Body of pancreas (tissue), 4 donors: ENCODE results near the gene PKP1. TPM values are rescaled to one million over a fixed set of nuclear protein-coding genes. Genes with fewer than 3 reads are reported as not detected.
A peak's percentile ranks its signal among the peaks of the same experiment; 100 is the strongest.

Source experiments
- ATAC-seq: fragments of 150-250 bp; one replicate; pipeline ENCODE4 v1.9.1; 2016
- DNase-seq, 4 donors: peaks; one replicate each; pipeline ENCODE4 v3.0.0-alpha.2; 2019
- H3K27ac ChIP-seq, 4 donors: fragments of 200-600 bp; sonication (generic); 1 replicate in 3 of 4; 2 replicates in 1 of 4; pipeline versions ENCODE4 v1.5.1 to v1.6.1; 2016 to 2019; ENCODE audit warnings: mild to moderate bottlenecking in 1 of 4, mixed read lengths in 1 of 4, moderate library complexity in 1 of 4
- H3K27me3 ChIP-seq, 2 donors: fragments of 200-600 bp; sonication (generic); one replicate each; pipeline ENCODE4 v1.6.0; 2016; ENCODE audit warnings: mild to moderate bottlenecking in 1 of 2
- H3K36me3 ChIP-seq, 2 donors: fragments of 200-600 bp; sonication (generic); replicated peaks in 1 of 2; 2 replicates each; pipeline ENCODE4 v1.5.1; 2016; ENCODE audit warnings: low read depth in 2 of 2; ENCODE audit not compliant: insufficient read depth in 1 of 2
- H3K4me1 ChIP-seq: fragments of 200-600 bp; sonication (generic); one replicate; pipeline ENCODE4 v1.6.0; 2016
- H3K4me3 ChIP-seq, 2 donors: fragments of 200-600 bp; sonication (generic); 1 replicate in 1 of 2; 2 replicates in 1 of 2; pipeline ENCODE4 v1.5.1; 2016 to 2019
- H3K9me3 ChIP-seq, 3 donors: fragments of 200-600 bp; sonication (generic); 1 replicate in 2 of 3; 2 replicates in 1 of 3; pipeline ENCODE4 v1.5.1; 2016
- POLR2A ChIP-seq, 3 donors: fragments of 450-650 bp; IDR thresholded peaks; one replicate each; pipeline ENCODE4 v1.6.1; 2016; ENCODE audit warnings: antibody characterized with exemption in 3 of 3, mild to moderate bottlenecking in 2 of 3
- WGBS, 2 donors: methylation state at CpG; one replicate each; pipeline ENCODE4 v1.1.5; 2017; 5-methylcytosine and 5-hydroxymethylcytosine counted together
- intact Hi-C: fragments of 100-400 bp; cut with DNase I; formaldehyde crosslinking; loops from one replicate; pipeline ENCODE4 v1.15.1; 2023
- total RNA-seq, 2 donors: library from RNA; depleted of rRNA; stranded (reverse); fragments of >200 nt; gene quantifications; one replicate each; pipeline ENCODE4 v1.1.0, GENCODE V29; 2016
- TF ChIP-seq, protein P1 (sequence below), 7 experiments: fragments of 450-650 bp in 4 of 7; fragments of 200-600 bp in 3 of 7; sonication (generic) in 3 of 7; IDR thresholded peaks; one replicate each; pipeline ENCODE4 v1.5.1; 2016 to 2019; ENCODE audit warnings: antibody characterized with exemption in 7 of 7

PKP1 gene
- total RNA-seq, 2 donors from 2014 or later, result 0.33 TPM; not detected in 1

DNA sequence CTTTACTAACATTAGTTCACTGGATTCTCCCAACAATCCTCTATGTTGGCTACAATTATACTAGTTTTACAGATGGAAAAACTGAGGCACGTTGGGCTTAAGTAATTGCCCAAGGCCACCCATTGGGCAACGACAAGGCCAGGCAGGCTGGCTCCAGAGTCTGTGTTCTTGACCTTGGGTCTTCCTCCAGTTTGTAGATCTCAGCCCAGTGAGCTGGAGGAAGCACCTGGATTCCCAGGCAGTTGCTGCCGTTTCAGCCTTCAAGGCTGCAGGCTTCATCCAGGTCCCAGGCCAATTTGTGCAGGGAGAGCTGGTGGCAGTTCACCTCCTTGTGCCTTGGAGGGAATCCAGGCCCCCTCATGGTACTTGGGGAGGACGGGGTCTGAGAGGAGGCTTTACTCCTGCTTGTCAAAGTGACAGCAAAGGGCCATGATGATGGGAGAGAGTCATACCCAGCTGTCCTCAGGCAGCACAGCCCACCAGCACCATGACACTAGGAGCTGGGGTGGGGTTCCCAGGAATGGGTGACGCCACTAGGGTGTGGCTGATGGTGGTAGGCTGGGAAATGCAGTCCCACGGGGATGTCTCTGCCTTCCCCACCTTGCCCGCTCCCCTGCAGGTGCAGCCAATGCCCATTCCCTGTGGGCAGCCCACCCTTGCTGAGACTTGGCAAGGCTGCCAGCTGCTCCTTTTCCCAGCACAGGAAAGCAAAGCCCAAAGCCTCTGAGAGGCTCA is 27.1 kb downstream of the PKP1 start:
- Histone ChIP-seq H3K4me1 (peaks cover 9% of the 10 kb centered on the region), H3K4me3 (no peak overlapping the region), H3K9me3 (no peaks in the 10 kb centered on the region), H3K27me3 (no peaks in the 10 kb centered on the region), H3K27ac (peak overlapping the region in 1 of 4 donors; percentile 66), H3K36me3 (no peaks in the 10 kb centered on the region)
- intact Hi-C loops, result no loop called here
- no peak for TF ChIP-seq POLR2A (IDR thresholded peaks at IDR 0.05)
- TF ChIP-seq, protein P1, sequence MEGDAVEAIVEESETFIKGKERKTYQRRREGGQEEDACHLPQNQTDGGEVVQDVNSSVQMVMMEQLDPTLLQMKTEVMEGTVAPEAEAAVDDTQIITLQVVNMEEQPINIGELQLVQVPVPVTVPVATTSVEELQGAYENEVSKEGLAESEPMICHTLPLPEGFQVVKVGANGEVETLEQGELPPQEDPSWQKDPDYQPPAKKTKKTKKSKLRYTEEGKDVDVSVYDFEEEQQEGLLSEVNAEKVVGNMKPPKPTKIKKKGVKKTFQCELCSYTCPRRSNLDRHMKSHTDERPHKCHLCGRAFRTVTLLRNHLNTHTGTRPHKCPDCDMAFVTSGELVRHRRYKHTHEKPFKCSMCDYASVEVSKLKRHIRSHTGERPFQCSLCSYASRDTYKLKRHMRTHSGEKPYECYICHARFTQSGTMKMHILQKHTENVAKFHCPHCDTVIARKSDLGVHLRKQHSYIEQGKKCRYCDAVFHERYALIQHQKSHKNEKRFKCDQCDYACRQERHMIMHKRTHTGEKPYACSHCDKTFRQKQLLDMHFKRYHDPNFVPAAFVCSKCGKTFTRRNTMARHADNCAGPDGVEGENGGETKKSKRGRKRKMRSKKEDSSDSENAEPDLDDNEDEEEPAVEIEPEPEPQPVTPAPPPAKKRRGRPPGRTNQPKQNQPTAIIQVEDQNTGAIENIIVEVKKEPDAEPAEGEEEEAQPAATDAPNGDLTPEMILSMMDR (IDR thresholded peaks at IDR 0.05), result no peak
- ATAC-seq, result no peak
- DNase-seq, result peak in 1 of 4 donors; percentile 4
- WGBS, 2 donors, result 45 to 52% methylated on average over 5 to 7 of the region's 7 CpGs

DNA sequence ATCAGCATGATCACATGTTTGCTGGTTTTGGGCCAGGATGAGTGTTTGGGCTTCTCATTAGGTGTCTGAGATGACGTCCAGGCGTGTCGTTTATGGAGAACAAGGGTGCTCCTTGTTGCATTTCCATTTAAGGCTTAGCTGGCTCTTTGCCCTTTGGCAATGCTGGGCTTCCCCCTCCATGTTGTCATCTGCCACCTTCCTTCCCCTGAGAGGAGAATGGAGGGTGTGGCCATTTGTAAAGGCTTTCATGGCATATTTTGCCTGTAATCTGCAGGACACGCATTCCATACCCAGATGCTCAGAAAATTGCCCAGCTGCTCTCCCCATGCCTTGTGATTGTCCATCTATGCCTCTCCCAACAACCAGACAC is 27.7 kb downstream of the PKP1 start:
- H3K9me3 ChIP-seq, result no peaks in the 10 kb centered on the region
- peak; percentile 18 to 74 (median 28) for DNase-seq
- peak; percentile 51 for ATAC-seq
- peaks cover 9% of the 10 kb centered on the region for H3K4me1 ChIP-seq
- H3K36me3 ChIP-seq, result no peaks in the 10 kb centered on the region
- H3K27ac ChIP-seq, result peak overlapping the region in 1 of 4 donors; percentile 66
- no peak overlapping the region for H3K4me3 ChIP-seq
- intact Hi-C loops, result no loop called here
- H3K27me3 ChIP-seq, result no peaks in the 10 kb centered on the region
- no peak for TF ChIP-seq POLR2A (IDR thresholded peaks at IDR 0.05)
- TF ChIP-seq, protein P1 (IDR thresholded peaks at IDR 0.05), result no peak
- WGBS, 2 donors, result 11 to 53% methylated on average over 4 of the region's 4 CpGs

DNA sequence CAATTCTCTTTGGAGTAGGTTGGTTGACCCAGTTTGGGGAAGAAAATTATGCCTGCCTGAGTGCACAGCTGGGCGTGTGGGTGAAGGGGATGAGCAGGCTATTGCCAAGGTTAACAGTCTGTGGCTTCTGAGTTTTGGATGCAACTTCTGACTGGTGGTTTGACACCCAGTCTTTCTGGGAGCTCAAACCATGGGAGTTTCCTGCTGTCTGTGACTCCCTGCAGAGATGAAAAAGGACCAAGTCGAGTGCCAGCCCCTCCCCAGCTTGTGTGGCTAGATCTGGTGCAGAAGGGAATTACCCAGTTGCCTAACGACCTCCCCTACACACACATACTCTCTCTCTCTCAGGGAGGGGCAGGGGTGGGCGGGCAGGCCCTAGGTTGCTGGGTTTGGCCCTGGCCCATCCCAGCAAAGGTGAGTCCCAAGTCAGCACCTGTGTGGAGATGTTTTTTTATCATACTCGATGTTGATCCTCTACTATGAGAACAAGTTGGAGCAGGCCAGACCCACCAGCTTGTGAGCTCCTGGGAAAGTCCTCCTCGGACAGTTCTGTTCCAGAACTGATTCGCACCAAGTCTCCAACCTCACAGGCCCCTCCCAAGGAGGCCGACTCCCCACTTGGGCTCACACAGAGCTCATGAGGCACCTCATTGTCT is 28.2 kb downstream of the PKP1 start:
- Histone ChIP-seq H3K4me1 (peaks cover 9% of the 10 kb centered on the region), H3K36me3 (no peaks in the 10 kb centered on the region), H3K27ac (peak overlapping the region in 1 of 4 donors; percentile 66), H3K9me3 (no peaks in the 10 kb centered on the region), H3K27me3 (no peaks in the 10 kb centered on the region), H3K4me3 (no peak overlapping the region)
- ATAC-seq, result no peak
- WGBS, 2 donors, result 53 to 59% methylated on average over 6 to 8 of the region's 8 CpGs
- intact Hi-C loops, result no loop called here
- DNase-seq, result peak in 1 of 4 donors; percentile 10
- no peak for TF ChIP-seq POLR2A (IDR thresholded peaks at IDR 0.05)
- TF ChIP-seq, protein P1 (IDR thresholded peaks at IDR 0.05), result no peak

DNA sequence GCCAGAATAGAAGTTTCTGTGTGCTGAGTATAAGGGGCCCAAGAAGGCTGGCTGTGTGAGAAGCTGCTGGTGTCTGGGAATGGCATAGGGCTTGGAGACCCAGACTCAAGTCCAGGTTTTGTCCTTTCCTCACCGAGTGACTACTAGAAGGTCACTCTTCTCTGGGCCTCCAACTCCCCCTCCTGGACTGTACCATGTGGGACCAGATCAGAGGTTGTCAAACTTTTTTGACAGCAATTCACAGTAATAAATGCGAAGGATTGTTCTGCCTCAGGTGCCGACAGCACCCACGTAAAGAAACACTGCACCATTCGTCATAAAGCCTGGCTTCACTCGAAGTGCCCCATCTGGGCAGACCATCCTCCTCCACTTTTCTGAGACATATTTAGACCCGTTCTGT is 29.0 kb downstream of the PKP1 start:
- DNase-seq, result no peak
- Histone ChIP-seq H3K4me3 (no peak overlapping the region), H3K27me3 (no peaks in the 10 kb centered on the region), H3K4me1 (peaks cover 9% of the 10 kb centered on the region), H3K9me3 (no peaks in the 10 kb centered on the region), H3K36me3 (no peaks in the 10 kb centered on the region), H3K27ac (no peak overlapping the region)
- ATAC-seq, result no peak
- intact Hi-C loops, result no loop called here
- TF ChIP-seq POLR2A (IDR thresholded peaks at IDR 0.05), result no peak
- TF ChIP-seq, protein P1 (IDR thresholded peaks at IDR 0.05), result no peak
- WGBS, 2 donors, result 74 to 85% methylated on average over 7 of the region's 7 CpGs
